ENCODE results near the gene TMEM190.
A peak's percentile ranks its signal among the peaks of the same experiment; 100 is the strongest.

DNA sequence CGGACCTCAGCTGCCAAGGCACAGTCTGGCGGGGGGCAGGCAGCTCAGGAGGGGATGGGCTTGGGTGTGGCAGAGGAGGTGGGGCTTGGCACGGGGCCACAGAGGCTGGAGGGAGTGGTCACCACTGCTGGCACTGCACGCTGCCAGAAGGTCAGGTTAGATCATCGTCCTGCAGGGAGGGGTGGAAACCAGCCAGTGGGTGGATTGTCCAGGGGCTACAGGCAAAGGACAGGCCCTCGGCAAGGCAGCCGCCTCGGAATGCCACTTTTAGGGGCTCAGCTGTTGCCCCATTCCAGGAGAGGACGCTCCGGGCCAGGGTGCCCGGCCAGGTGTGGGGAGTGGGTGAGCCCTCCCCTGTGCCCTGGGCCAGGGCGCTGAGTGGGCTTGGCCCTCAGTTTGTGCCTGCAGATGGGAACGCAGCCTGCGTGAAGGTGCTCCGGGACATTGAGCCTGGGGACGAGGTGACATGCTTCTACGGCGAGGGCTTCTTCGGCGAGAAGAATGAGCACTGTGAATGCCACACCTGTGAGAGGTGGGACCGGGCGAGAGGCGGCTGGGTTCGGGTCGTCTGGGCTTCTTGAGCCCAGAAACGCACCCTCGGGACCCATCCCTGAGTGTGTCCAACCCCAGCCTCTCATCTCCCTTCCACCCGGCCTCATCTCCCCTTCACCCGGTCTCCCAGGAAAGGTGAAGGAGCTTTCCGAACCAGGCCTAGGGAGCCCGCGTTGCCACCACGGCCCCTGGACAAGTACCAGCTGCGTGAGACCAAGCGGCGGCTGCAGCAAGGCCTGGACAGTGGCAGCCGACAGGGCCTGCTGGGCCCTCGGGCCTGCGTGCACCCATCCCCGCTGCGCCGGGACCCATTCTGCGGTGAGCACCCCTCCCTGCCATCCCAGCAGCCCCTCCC lies 30.6 kb upstream of the TMEM190 start:
- TF ChIP-seq CEBPB (IDR thresholded peaks at IDR 0.05) = no peak
- TF ChIP-seq CREB1 (IDR thresholded peaks at IDR 0.05; ENCODE audit: low read depth) = no peak
- TF ChIP-seq, protein P1, sequence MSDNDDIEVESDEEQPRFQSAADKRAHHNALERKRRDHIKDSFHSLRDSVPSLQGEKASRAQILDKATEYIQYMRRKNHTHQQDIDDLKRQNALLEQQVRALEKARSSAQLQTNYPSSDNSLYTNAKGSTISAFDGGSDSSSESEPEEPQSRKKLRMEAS (IDR thresholded peaks at IDR 0.05) = peak; percentile 39
- no peak for TF ChIP-seq RAD21 (IDR thresholded peaks at IDR 0.05; ENCODE audit: low read depth)
- peak; percentile 89 for TF ChIP-seq NFIC (IDR thresholded peaks at IDR 0.05)
- TF ChIP-seq EP300 (IDR thresholded peaks at IDR 0.05; ENCODE audit: borderline replicate concordance) = peak; percentile 26; the same call in 1 of the 2 replicates

Data from Ishikawa (cell line).